ENCODE results near the gene CCDC126. TPM values are rescaled to one million over a fixed set of nuclear protein-coding genes. Genes with fewer than 3 reads are reported as not detected.

The CCDC126 gene
- total and polyA plus RNA-seq, 9 of the 15 experiments (the other 6 are each of a cell fraction or from before 2014, with no cell fraction given): 3.0 to 16.2 (median 5.2) TPM

- TF ChIP-seq TRIM25 (IDR thresholded peaks at IDR 0.05; ENCODE audit: borderline replicate concordance): no peak
- no peak for TF ChIP-seq TCF3 (CRISPR knock-in tag; IDR thresholded peaks at IDR 0.05)
- no peak for TF ChIP-seq FOXM1 (IDR thresholded peaks at IDR 0.05; ENCODE audit: low read depth)
- no peak for TF ChIP-seq FOXM1 (CRISPR knock-in tag; IDR thresholded peaks at IDR 0.05; ENCODE audit: low read depth)
- TF ChIP-seq, protein P1, sequence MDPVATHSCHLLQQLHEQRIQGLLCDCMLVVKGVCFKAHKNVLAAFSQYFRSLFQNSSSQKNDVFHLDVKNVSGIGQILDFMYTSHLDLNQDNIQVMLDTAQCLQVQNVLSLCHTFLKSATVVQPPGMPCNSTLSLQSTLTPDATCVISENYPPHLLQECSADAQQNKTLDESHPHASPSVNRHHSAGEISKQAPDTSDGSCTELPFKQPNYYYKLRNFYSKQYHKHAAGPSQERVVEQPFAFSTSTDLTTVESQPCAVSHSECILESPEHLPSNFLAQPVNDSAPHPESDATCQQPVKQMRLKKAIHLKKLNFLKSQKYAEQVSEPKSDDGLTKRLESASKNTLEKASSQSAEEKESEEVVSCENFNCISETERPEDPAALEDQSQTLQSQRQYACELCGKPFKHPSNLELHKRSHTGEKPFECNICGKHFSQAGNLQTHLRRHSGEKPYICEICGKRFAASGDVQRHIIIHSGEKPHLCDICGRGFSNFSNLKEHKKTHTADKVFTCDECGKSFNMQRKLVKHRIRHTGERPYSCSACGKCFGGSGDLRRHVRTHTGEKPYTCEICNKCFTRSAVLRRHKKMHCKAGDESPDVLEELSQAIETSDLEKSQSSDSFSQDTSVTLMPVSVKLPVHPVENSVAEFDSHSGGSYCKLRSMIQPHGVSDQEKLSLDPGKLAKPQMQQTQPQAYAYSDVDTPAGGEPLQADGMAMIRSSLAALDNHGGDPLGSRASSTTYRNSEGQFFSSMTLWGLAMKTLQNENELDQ (CRISPR knock-in tag; IDR thresholded peaks at IDR 0.05; ENCODE audit: borderline replicate concordance): no peak
- no peak for TF ChIP-seq ZNF77 (CRISPR knock-in tag; IDR thresholded peaks at IDR 0.05)
- TF ChIP-seq JUND (IDR thresholded peaks at IDR 0.05; ENCODE audit: borderline replicate concordance, low read depth, low read length): peak; percentile 64
- no peak; the same call in 2 of the 3 replicates for TF ChIP-seq JUND (tag; IDR thresholded peaks at IDR 0.05; ENCODE audit: borderline replicate concordance, low read depth, low read length)
- no peak for TF ChIP-seq CCAR2 (IDR thresholded peaks at IDR 0.05; ENCODE audit: low read depth, low read length)
- TF ChIP-seq ZBTB1 (CRISPR knock-in tag; IDR thresholded peaks at IDR 0.05; ENCODE audit: borderline replicate concordance, low read depth): no peak
- TF ChIP-seq, protein P2, sequence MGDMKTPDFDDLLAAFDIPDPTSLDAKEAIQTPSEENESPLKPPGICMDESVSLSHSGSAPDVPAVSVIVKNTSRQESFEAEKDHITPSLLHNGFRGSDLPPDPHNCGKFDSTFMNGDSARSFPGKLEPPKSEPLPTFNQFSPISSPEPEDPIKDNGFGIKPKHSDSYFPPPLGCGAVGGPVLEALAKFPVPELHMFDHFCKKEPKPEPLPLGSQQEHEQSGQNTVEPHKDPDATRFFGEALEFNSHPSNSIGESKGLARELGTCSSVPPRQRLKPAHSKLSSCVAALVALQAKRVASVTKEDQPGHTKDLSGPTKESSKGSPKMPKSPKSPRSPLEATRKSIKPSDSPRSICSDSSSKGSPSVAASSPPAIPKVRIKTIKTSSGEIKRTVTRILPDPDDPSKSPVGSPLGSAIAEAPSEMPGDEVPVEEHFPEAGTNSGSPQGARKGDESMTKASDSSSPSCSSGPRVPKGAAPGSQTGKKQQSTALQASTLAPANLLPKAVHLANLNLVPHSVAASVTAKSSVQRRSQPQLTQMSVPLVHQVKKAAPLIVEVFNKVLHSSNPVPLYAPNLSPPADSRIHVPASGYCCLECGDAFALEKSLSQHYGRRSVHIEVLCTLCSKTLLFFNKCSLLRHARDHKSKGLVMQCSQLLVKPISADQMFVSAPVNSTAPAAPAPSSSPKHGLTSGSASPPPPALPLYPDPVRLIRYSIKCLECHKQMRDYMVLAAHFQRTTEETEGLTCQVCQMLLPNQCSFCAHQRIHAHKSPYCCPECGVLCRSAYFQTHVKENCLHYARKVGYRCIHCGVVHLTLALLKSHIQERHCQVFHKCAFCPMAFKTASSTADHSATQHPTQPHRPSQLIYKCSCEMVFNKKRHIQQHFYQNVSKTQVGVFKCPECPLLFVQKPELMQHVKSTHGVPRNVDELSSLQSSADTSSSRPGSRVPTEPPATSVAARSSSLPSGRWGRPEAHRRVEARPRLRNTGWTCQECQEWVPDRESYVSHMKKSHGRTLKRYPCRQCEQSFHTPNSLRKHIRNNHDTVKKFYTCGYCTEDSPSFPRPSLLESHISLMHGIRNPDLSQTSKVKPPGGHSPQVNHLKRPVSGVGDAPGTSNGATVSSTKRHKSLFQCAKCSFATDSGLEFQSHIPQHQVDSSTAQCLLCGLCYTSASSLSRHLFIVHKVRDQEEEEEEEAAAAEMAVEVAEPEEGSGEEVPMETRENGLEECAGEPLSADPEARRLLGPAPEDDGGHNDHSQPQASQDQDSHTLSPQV (IDR thresholded peaks at IDR 0.05): peak; percentile 69; the same call in 1 of the 2 replicates
- TF ChIP-seq NFIC (IDR thresholded peaks at IDR 0.05): no peak
- TF ChIP-seq MED1 (CRISPR knock-in tag; IDR thresholded peaks at IDR 0.05; ENCODE audit: borderline replicate concordance): no peak
- 0 out of 2 replicates have a peak, but pooled peaks have one; percentile 48 for TF ChIP-seq ZNF232 (CRISPR knock-in tag; IDR thresholded peaks at IDR 0.05)
- TF ChIP-seq SLC30A9 (CRISPR knock-in tag; IDR thresholded peaks at IDR 0.05): no peak
- no peak for TF ChIP-seq GTF2E2 (tag; IDR thresholded peaks at IDR 0.05)
- no peak for TF ChIP-seq NFATC3 (IDR thresholded peaks at IDR 0.05)
Observed at GRCh38 chr7:23597094-23598091, at the start of gene CCDC126 (continued).
